Measurements from ENCODE around the gene DSTN.
"Not testable (repeated sequence)": the region's sequence is repeated elsewhere in the genome, so short reads cannot be mapped to it uniquely, and the experiment has no call there.

DSTN gene

DNA sequence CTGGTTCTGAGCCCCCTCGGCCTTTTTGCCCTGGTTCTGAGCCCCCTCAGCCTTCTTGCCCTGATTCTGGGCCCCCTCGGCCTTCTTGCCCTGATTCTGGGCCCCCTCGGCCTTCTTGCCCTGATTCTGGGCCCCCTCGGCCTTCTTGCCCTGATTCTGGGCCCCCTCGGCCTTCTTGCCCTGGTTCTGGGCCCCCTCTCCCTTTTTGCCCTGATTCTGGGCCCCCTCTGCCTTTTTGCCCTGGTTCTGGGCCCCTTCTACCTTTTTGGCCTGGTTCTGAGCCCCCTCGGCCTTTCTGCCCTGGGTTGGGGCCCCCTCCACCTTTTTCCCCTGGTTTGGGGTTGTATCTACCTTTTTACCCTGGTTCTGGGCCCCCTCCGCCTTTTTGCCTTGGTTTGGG is 89.5 kb downstream of the DSTN start:
- peaks cover 15% of the 10 kb centered on the region for H3K36me3 ChIP-seq (ENCODE audit: control insufficient read depth, insufficient read depth, low read length)
- not testable (repeated sequence) for H3K27ac ChIP-seq (ENCODE audit: low read depth, low read length); H3K4me3 ChIP-seq (ENCODE audit: low read length); H3K27me3 ChIP-seq (ENCODE audit: control insufficient read depth, insufficient read depth, low read length); H3K4me1 ChIP-seq (ENCODE audit: control insufficient read depth, insufficient read depth, low read length); H3K9ac ChIP-seq (ENCODE audit: low read length)

Data from rectal smooth muscle tissue (tissue), 1 donor.